ENCODE measurements around the gene FLOT1.
"Not testable (repeated sequence)": the region's sequence is repeated elsewhere in the genome, so short reads cannot be mapped to it uniquely, and the experiment has no call there.

The FLOT1 gene

GRCh38 chr6:30767158-30767943 is 24.9 kb upstream of the FLOT1 start:
- DNase-seq, result no peak

GRCh38 chr6:30766461-30767157 is 24.1 kb upstream of the FLOT1 start:
- no peak for DNase-seq

GRCh38 chr6:30765495-30765894 is 23.0 kb upstream of the FLOT1 start:
- not testable (repeated sequence) for DNase-seq

- DNase-seq, result not testable (repeated sequence)
Measured at GRCh38 chr6:30764490-30765043, 22.1 kb upstream of the FLOT1 start.

- DNase-seq, result no peak
Measured at GRCh38 chr6:30763618-30764489, 21.4 kb upstream of the FLOT1 start.

GRCh38 chr6:30763155-30763617 is 20.7 kb upstream of the FLOT1 start:
- DNase-seq, result no peak

GRCh38 chr6:30761791-30762429 is 19.4 kb upstream of the FLOT1 start:
- no peak for DNase-seq

- no peak for DNase-seq
Measured at GRCh38 chr6:30760549-30760948, 18.1 kb upstream of the FLOT1 start.

GRCh38 chr6:30759575-30760239 is 17.2 kb upstream of the FLOT1 start:
- DNase-seq, result no peak

- no peak for DNase-seq
Measured at GRCh38 chr6:30757261-30757904, 14.9 kb upstream of the FLOT1 start.

GRCh38 chr6:30756405-30757003 is 14.0 kb upstream of the FLOT1 start:
- DNase-seq, result not testable (repeated sequence)

- DNase-seq, result no peak
Measured at GRCh38 chr6:30754631-30755030, 12.1 kb upstream of the FLOT1 start.

- no peak for DNase-seq
Measured at GRCh38 chr6:30752157-30752927, 9.9 kb upstream of the FLOT1 start.

GRCh38 chr6:30750379-30750668 is 7.8 kb upstream of the FLOT1 start:
- no peak for DNase-seq

GRCh38 chr6:30749554-30750378 is 7.3 kb upstream of the FLOT1 start:
- no peak for DNase-seq

- no peak for DNase-seq
Measured at GRCh38 chr6:30748851-30749540, 6.5 kb upstream of the FLOT1 start.

GRCh38 chr6:30747902-30748769 is 5.6 kb upstream of the FLOT1 start:
- no peak for DNase-seq

GRCh38 chr6:30747300-30747687 is 4.8 kb upstream of the FLOT1 start:
- no peak for DNase-seq
